Spleen (tissue), 11 donors: ENCODE results near the gene TGFB1. TPM values are rescaled to one million over a fixed set of nuclear protein-coding genes. Genes with fewer than 3 reads are reported as not detected.
"Not testable (repeated sequence)": the region's sequence is repeated elsewhere in the genome, so short reads cannot be mapped to it uniquely, and the experiment has no call there.

Experiments
- DNase-seq: peaks from one replicate; pipeline ENCODE4 v3.0.0-alpha.2; 2020
- H3K27ac ChIP-seq, 8 donors: fragments of 200-600 bp; sonication (generic) in 7 of 8; 1 replicate in 4 of 8; 2 replicates in 4 of 8; pipeline versions ENCODE4 v1.5.0 to v1.8.0; 2016 to 2021; ENCODE audit warnings: inconsistent platforms in 4 of 8, mild to moderate bottlenecking in 4 of 8, moderate library complexity in 1 of 8
- H3K27me3 ChIP-seq, 7 donors: fragments of 200-600 bp; sonication (generic) in 6 of 7; replicated peaks in 1 of 7; 1 replicate in 4 of 7; 2 replicates in 3 of 7; pipeline versions ENCODE4 v1.5.0 to v1.8.0; 2016 to 2021; ENCODE audit warnings: inconsistent platforms in 3 of 7, mild to moderate bottlenecking in 1 of 7
- H3K36me3 ChIP-seq, 6 donors: fragments of 200-600 bp; sonication (generic) in 5 of 6; 1 replicate in 4 of 6; 2 replicates in 2 of 6; pipeline versions ENCODE4 v1.5.0 to v1.8.0; 2016 to 2021; ENCODE audit warnings: inconsistent platforms in 2 of 6
- H3K4me1 ChIP-seq, 6 donors: fragments of 200-600 bp; sonication (generic) in 5 of 6; 1 replicate in 3 of 6; 2 replicates in 3 of 6; pipeline versions ENCODE4 v1.5.0 to v1.8.0; 2016 to 2021; ENCODE audit warnings: inconsistent platforms in 3 of 6
- H3K4me3 ChIP-seq, 8 donors: fragments of 200-600 bp; sonication (generic) in 7 of 8; 1 replicate in 4 of 8; 2 replicates in 4 of 8; pipeline versions ENCODE4 v1.5.0 to v1.8.0; 2016 to 2021; ENCODE audit warnings: inconsistent platforms in 4 of 8, mild to moderate bottlenecking in 4 of 8, moderate library complexity in 2 of 8
- H3K9me3 ChIP-seq, 8 donors: fragments of 200-600 bp; sonication (generic) in 7 of 8; 1 replicate in 4 of 8; 2 replicates in 4 of 8; pipeline versions ENCODE4 v1.5.0 to v1.8.0; 2016 to 2021; ENCODE audit warnings: inconsistent platforms in 4 of 8
- CTCF ChIP-seq, 11 experiments: fragments of 200-600 bp in 7 of 11; fragments of 450-650 bp in 4 of 11; sonication (generic) in 4 of 11; IDR thresholded peaks in 8 of 11; conservative IDR thresholded peaks in 3 of 11; 1 replicate in 7 of 11; 2 replicates in 4 of 11; pipeline versions ENCODE4 v1.4.0 to v1.8.0; 2016 to 2021; ENCODE audit warnings: antibody characterized with exemption in 11 of 11, inconsistent platforms in 4 of 11, mild to moderate bottlenecking in 1 of 11
- POLR2A ChIP-seq, 3 donors: fragments of 450-650 bp; IDR thresholded peaks; one replicate each; pipeline ENCODE4 v1.5.1; 2017; ENCODE audit warnings: antibody characterized with exemption in 3 of 3, mild to moderate bottlenecking in 1 of 3
- POLR2AphosphoS5 ChIP-seq, 3 donors: sonication (generic); formaldehyde crosslinking; IDR thresholded peaks; one replicate each; pipeline ENCODE4 v1.5.1; 2017; ENCODE audit warnings: antibody characterized with exemption in 3 of 3
- WGBS, 5 donors: extraction: QIAGEN DNeasy Blood & Tissue Kit in 3 of 5; methylation state at CpG; one replicate each; pipeline versions ENCODE4 v1.1.5 to v1.1.7; 2013 to 2018; 5-methylcytosine and 5-hydroxymethylcytosine counted together
- intact Hi-C: fragments of 100-400 bp; cut with DNase I; formaldehyde crosslinking; loops from one replicate; pipeline ENCODE4 v1.15.0; 2023; ENCODE audit warnings: low total_unique reads
- polyA plus RNA-seq, 3 donors: library from polyadenylated mRNA; stranded (reverse); fragments of 200-250 nt; gene quantifications; one replicate each; pipeline ENCODE4 v1.2.1, GENCODE V29; 2013
- total RNA-seq, 7 donors: library from RNA; depleted of rRNA in 3 of 7; stranded (reverse); fragments of >200 nt in 3 of 7; fragmentation: NEBNext Ultra II Directional in 4 of 7; extraction: Animal tissue kit (Norgen Biotek cat#: 25700) in 4 of 7; gene quantifications; one replicate each; pipeline versions ENCODE4 v1.1.0 to v1.2.1, GENCODE V29; 2016 to 2021
- donor health status: healthy with polysubstance abuse.
- donor health status: DM: no; HTN: no; CAD: no; lungs with moderate emphysema.
- donor health status: DM: no; HTN: no; CAD: no.
- donor health status: Bipolar disorder and iron deficiency.
- donor health status: healthy.
- donor health status: DM: no; HTN: no; CAD: no.
- donor health status: DM: yes; HTN: yes; CAD: no.

The TGFB1 gene
- total and polyA plus RNA-seq, 10 donors, result 23.0 to 147 (median 106) TPM

DNA sequence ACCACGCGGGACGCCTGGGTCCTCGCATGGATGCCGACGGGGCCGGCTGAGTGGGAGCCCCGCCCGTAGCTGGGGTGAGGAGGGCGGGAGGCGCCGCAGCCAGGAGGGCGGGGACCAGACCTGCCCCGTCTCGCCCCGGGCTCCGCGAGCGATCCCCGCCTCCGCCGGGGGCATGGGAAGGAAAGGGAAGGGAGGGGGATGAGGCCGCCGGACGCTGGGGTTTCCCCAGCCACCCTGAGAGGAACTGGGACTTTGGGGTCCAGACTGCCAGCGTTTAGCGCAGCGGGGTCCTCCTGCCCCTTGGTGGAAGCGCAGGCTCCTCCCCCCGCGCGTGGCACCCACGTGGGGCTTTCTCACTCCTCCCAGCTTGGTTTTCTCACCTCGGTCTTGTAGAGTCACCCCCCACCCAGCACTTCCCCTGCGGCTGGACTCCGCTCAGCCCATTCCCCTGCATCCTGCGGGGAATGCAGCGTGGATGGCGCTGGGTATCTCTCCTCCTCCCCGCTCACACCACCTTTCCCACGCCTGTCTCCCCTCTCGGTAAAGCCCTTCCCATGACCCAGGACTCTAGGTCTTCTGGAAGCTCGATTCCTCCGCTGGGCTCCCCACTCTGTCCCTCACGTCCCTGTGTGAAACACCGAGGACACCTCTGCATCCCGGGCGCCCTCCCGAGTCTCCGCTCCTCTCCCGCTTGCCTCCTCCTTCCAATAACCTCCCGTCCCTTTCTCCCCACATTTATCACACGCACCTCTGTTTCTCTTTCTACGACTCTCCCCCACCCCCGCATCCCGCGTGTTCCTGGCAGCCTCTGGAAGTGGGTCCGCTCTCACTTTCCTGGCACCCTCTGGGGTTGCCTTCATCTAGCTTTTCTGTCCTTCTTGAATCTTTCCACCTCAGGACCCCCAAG lies 2.1 kb downstream of the TGFB1 start:
- no peaks in the 10 kb centered on the region for H3K27me3 ChIP-seq
- H3K36me3 ChIP-seq, result peaks cover 0 to 27% (median 17%) of the 10 kb centered on the region in 6 donors
- no peaks in the 10 kb centered on the region for H3K9me3 ChIP-seq
- 0 to 1% (median 0%) methylated on average over 37 to 58 of the region's 58 CpGs for WGBS, 5 donors
- intact Hi-C loops, result no loop called here
- TF ChIP-seq POLR2AphosphoS5 (IDR thresholded peaks at IDR 0.05) (peak; percentile 83 to 87 (median 86)), POLR2A (IDR thresholded peaks at IDR 0.05) (no peak)
- peak overlapping the region; percentile 70 to 98 (median 95) for H3K27ac ChIP-seq
- peak; percentile 97 for DNase-seq
- H3K4me3 ChIP-seq, result peak overlapping the region; percentile 76 to 100 (median 98)
- peaks cover 37 to 88% (median 66%) of the 10 kb centered on the region in 6 donors for H3K4me1 ChIP-seq

GRCh38 chr19:41350735-41351338 lies 2.9 kb downstream of the TGFB1 start:
- no peaks in the 10 kb centered on the region for H3K27me3 ChIP-seq
- H3K27ac ChIP-seq, result peak overlapping the region; percentile 70 to 98 (median 95)
- H3K9me3 ChIP-seq, result no peaks in the 10 kb centered on the region
- no peak for DNase-seq
- H3K4me1 ChIP-seq, result peaks cover 35 to 88% (median 60%) of the 10 kb centered on the region in 6 donors
- TF ChIP-seq POLR2A (IDR thresholded peaks at IDR 0.05), result no peak
- TF ChIP-seq CTCF (IDR thresholded peaks at IDR 0.05 in 8 of 11, conservative IDR thresholded peaks at IDR 0.05 in 3 of 11), result no peak
- TF ChIP-seq POLR2AphosphoS5 (IDR thresholded peaks at IDR 0.05), result no peak
- peaks cover 0 to 34% (median 24%) of the 10 kb centered on the region in 6 donors for H3K36me3 ChIP-seq
- WGBS, 5 donors, result 2 to 3% (median 2%) methylated on average over 22 of the region's 22 CpGs
- intact Hi-C loops, result no loop called here
- peak overlapping the region; percentile 76 to 100 (median 98) for H3K4me3 ChIP-seq

DNA sequence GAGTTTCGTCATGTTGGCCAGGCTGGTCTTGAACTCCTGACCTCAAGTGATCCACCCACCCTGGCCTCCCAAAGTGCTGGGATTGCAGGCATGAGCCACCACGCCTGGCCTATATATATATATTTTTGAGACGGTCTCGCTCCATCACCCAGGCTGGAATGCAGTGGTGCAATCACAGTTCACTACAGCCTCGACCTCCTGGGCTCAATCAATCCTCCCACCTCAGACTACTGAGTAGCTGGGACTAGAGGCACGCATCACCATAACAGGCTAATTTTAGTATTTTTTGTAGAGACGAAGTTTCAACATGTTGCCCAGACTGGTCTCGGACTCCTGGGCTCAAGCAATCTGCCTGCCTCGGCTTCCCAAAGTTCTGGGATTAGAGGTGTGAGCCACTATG lies 6.8 kb downstream of the TGFB1 start:
- peaks cover 24 to 100% (median 66%) of the 10 kb centered on the region in 6 donors for H3K4me1 ChIP-seq
- WGBS, 5 donors, result 81 to 95% (median 92%) methylated on average over 9 of the region's 9 CpGs
- H3K9me3 ChIP-seq, H3K27me3 ChIP-seq, DNase-seq, H3K4me3 ChIP-seq, H3K27ac ChIP-seq: not testable (repeated sequence)
- intact Hi-C loops, result loop anchor here (2.0 kb wide), 1 partner anchor 18 kb away; no protein-coding TSS in a partner anchor
- H3K36me3 ChIP-seq, result peaks cover 4 to 73% (median 55%) of the 10 kb centered on the region in 6 donors

DNA sequence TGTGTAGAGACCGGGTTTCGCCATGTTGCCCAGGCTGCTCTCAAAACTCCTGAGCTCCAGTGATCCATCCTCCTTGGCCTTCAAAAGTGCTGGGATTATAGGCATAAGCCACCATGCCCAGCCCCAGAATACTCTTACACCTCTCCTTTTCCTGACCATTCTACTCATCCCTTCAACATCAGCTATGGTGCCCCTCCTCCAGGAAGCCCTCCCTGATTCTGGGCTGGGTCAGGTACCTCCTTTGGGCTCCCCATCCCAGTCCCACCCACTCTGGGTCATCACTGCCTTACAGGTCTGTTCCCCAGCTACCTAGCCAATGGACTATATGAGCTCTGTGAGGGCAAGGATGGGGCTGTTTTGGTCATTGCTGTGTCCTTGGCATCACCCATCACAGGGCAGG lies 9.6 kb downstream of the TGFB1 start:
- intact Hi-C loops, result no loop called here
- 86 to 100% (median 97%) methylated on average over 2 of the region's 2 CpGs for WGBS, 5 donors
- H3K36me3 ChIP-seq, result peaks cover 4 to 97% (median 82%) of the 10 kb centered on the region in 6 donors
- no peak for DNase-seq
- no peak overlapping the region for H3K4me3 ChIP-seq
- H3K4me1 ChIP-seq, result peaks cover 12 to 100% (median 46%) of the 10 kb centered on the region in 6 donors
- TF ChIP-seq POLR2AphosphoS5 (IDR thresholded peaks at IDR 0.05) (no peak), CTCF (IDR thresholded peaks at IDR 0.05 in 8 of 11, conservative IDR thresholded peaks at IDR 0.05 in 3 of 11) (no peak), POLR2A (IDR thresholded peaks at IDR 0.05) (no peak)
- no peaks in the 10 kb centered on the region for H3K27me3 ChIP-seq
- H3K9me3 ChIP-seq, result no peaks in the 10 kb centered on the region
- peak overlapping the region in 2 of 8 donors; percentile 22 to 41 for H3K27ac ChIP-seq
